ENCODE results near the gene HK1.

DNA sequence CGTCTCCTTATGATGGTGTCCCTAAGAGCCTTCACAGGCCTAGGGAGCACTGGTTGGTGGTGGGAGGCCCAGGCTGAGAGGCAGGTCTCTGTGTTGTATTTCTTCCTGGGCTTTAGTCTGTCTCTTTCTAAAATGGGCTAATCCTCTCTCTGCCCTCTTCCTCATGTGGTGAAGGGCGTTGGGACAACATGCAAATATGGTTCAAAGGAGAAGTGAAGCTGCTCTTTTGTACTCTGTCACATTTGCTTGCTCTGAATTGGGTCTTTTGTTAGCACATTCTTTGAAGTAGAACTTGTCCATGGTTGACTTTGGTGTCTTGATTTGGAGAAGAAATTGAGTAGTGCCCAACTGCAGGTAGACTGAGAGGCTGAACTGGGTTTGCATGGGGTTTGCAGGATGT lies 814 bp downstream of the HK1 start:
- TF ChIP-seq, protein P1, sequence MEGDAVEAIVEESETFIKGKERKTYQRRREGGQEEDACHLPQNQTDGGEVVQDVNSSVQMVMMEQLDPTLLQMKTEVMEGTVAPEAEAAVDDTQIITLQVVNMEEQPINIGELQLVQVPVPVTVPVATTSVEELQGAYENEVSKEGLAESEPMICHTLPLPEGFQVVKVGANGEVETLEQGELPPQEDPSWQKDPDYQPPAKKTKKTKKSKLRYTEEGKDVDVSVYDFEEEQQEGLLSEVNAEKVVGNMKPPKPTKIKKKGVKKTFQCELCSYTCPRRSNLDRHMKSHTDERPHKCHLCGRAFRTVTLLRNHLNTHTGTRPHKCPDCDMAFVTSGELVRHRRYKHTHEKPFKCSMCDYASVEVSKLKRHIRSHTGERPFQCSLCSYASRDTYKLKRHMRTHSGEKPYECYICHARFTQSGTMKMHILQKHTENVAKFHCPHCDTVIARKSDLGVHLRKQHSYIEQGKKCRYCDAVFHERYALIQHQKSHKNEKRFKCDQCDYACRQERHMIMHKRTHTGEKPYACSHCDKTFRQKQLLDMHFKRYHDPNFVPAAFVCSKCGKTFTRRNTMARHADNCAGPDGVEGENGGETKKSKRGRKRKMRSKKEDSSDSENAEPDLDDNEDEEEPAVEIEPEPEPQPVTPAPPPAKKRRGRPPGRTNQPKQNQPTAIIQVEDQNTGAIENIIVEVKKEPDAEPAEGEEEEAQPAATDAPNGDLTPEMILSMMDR (IDR thresholded peaks at IDR 0.05), result no peak
- no peak for TF ChIP-seq POLR2A (IDR thresholded peaks at IDR 0.05)
